Testis (tissue), 2 donors: ENCODE measurements around the gene ENTPD5.
"Not testable (repeated sequence)": the region's sequence is repeated elsewhere in the genome, so short reads cannot be mapped to it uniquely, and the experiment has no call there.

Experiments
- POLR2A ChIP-seq: fragments of 450-650 bp; IDR thresholded peaks from one replicate; pipeline ENCODE4 v1.6.1; 2017; ENCODE audit warnings: antibody characterized with exemption, mild to moderate bottlenecking, moderate library complexity
- TF ChIP-seq, protein P1 (sequence below), 3 experiments: fragments of 450-650 bp in 2 of 3; fragments of 200-600 bp in 1 of 3; sonication (generic) in 1 of 3; IDR thresholded peaks; one replicate each; pipeline ENCODE4 v1.5.1; 2016 to 2019; ENCODE audit warnings: antibody characterized with exemption in 3 of 3, mild to moderate bottlenecking in 2 of 3, moderate library complexity in 1 of 3

DNA sequence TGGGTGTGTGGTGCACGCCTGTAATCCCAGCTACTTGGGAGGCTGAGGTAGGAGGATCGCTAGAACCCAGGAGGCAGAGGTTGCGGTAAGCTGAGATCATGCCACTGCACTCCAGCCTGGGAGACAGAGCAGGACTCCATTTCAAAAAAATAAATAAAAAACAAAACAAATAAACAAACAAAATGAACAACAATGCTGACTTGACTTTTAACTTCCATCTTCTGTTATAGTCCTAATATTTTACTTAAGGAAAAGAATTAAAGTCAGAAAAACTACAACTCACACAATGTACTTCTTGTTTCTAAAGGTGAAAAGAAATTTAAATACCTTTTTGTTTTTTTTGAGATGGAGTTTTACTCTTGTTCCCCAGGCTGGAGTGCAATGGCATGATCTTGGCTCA, 13.4 kb downstream of the ENTPD5 start:
- not testable (repeated sequence) for TF ChIP-seq POLR2A
- TF ChIP-seq, protein P1, sequence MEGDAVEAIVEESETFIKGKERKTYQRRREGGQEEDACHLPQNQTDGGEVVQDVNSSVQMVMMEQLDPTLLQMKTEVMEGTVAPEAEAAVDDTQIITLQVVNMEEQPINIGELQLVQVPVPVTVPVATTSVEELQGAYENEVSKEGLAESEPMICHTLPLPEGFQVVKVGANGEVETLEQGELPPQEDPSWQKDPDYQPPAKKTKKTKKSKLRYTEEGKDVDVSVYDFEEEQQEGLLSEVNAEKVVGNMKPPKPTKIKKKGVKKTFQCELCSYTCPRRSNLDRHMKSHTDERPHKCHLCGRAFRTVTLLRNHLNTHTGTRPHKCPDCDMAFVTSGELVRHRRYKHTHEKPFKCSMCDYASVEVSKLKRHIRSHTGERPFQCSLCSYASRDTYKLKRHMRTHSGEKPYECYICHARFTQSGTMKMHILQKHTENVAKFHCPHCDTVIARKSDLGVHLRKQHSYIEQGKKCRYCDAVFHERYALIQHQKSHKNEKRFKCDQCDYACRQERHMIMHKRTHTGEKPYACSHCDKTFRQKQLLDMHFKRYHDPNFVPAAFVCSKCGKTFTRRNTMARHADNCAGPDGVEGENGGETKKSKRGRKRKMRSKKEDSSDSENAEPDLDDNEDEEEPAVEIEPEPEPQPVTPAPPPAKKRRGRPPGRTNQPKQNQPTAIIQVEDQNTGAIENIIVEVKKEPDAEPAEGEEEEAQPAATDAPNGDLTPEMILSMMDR (IDR thresholded peaks at IDR 0.05), result not testable (repeated sequence)
